HCT116 (cell line): ENCODE results near the gene HIP1R. TPM values are rescaled to one million over a fixed set of nuclear protein-coding genes. Genes with fewer than 3 reads are reported as not detected.

Experiments used
- ATAC-seq: fragments of 200-7000 bp; cut with Tn5 transposase; 2 replicates; pipeline ENCODE4 v1.9.1; 2020; ENCODE audit warnings: mild to moderate bottlenecking, moderate library complexity
- BruUV-seq: library from RNA; stranded (reverse); fragments of 400-500 nt; replicated peaks from 2 replicates; lab custom pipeline; 2021; lab: Mats Ljungman, UMichigan
- CTCF ChIA-PET: fragments of 300-600 bp; sonication (Branson Sonifier 250); formaldehyde crosslinking; loops from one replicate; lab custom pipeline; 2021; ENCODE audit warnings: antibody characterized with exemption; lab: Charles Lee
- POLR2A ChIA-PET: fragments of 300-600, 350-600 bp; sonication (Branson Sonifier 250); formaldehyde crosslinking; loops from one replicate; lab custom pipeline; 2021; ENCODE audit warnings: antibody characterized with exemption; lab: Charles Lee
- RAD21 ChIA-PET, 2 experiments: fragments of 300-600 bp; sonication (Branson Sonifier 250); formaldehyde crosslinking; loops; one replicate each; lab custom pipeline; 2023; ENCODE audit warnings: low total read pairs in 2 of 2; ENCODE audit not compliant: uncharacterized antibody in 2 of 2, unreplicated experiment in 2 of 2, low non-redundant PET in 1 of 2; lab: Charles Lee
- DNase-seq: peaks from one replicate; pipeline ENCODE4 v3.0.0-alpha.2; 2010; ENCODE audit warnings: low read depth, low spot score
- H2AFZ ChIP-seq: fragments of 200-600 bp; shearing (Covaris generic), sonication (generic); 2 replicates; pipeline ENCODE4 v1.6.1; 2017; ENCODE audit warnings: low read depth, mixed run types, mixed read lengths, antibody characterized with exemption, low read length; ENCODE audit not compliant: poor library complexity, severe bottlenecking
- H3K27ac ChIP-seq: 2 replicates; pipeline ENCODE4 v1.5.1; 2012; ENCODE audit warnings: low read depth, low read length
- H3K27me3 ChIP-seq: fragments of 200-600 bp; sonication (generic); 2 replicates; pipeline ENCODE4 v1.6.1; 2016; ENCODE audit warnings: mixed run types, low read length, mixed read lengths; ENCODE audit not compliant: insufficient read depth
- H3K36me3 ChIP-seq, 2 experiments: fragments of 200-500 bp in 1 of 2; fragments of 200-600 bp in 1 of 2; sonication (Bioruptor generic) in 1 of 2; sonication (generic) in 1 of 2; 2 replicates each; pipeline versions ENCODE4 v1.5.1 to v1.6.1; 2014 to 2016; ENCODE audit warnings: low read length in 2 of 2, inconsistent platforms in 1 of 2, mixed read lengths in 1 of 2, mixed run types in 1 of 2; ENCODE audit not compliant: insufficient read depth in 2 of 2, control insufficient read depth in 1 of 2
- H3K4me1 ChIP-seq, 2 experiments: fragments of 200-600 bp in 1 of 2; sonication (generic) in 1 of 2; 2 replicates each; pipeline versions ENCODE4 v1.5.1 to v1.6.1; 2012 to 2017; ENCODE audit warnings: low read length in 2 of 2, inconsistent platforms in 1 of 2, mild to moderate bottlenecking in 1 of 2, mixed read lengths in 1 of 2, mixed run types in 1 of 2, moderate library complexity in 1 of 2; ENCODE audit not compliant: insufficient read depth in 2 of 2, control insufficient read depth in 1 of 2
- H3K4me2 ChIP-seq: fragments of 200-600 bp; sonication (generic); 2 replicates; pipeline ENCODE4 v1.6.1; 2017; ENCODE audit warnings: mixed run types, low read length, mixed read lengths
- H3K4me3 ChIP-seq, 2 experiments: fragments of 200-600 bp in 1 of 2; sonication (generic) in 1 of 2; replicated peaks in 1 of 2; 2 replicates each; pipeline ENCODE4 v1.5.1; 2011 to 2016; ENCODE audit warnings: low read length in 2 of 2, control low read depth in 1 of 2, low read depth in 1 of 2, mild to moderate bottlenecking in 1 of 2, mixed read lengths in 1 of 2, mixed run types in 1 of 2
- H3K79me2 ChIP-seq: fragments of 200-600 bp; sonication (generic); 2 replicates; pipeline ENCODE4 v1.6.1; 2017; ENCODE audit warnings: mild to moderate bottlenecking, mixed run types, low read length, moderate library complexity, mixed read lengths; ENCODE audit not compliant: insufficient read depth
- H3K9ac ChIP-seq: fragments of 200-600 bp; sonication (generic); 2 replicates; pipeline ENCODE4 v1.6.1; 2016; ENCODE audit warnings: low read length, mixed read lengths
- H3K9me2 ChIP-seq: fragments of 200-600 bp; sonication (generic), shearing (Covaris generic); 2 replicates; pipeline ENCODE4 v1.6.1; 2017; ENCODE audit warnings: mixed run types, mild to moderate bottlenecking, moderate library complexity; ENCODE audit not compliant: insufficient read depth
- H3K9me3 ChIP-seq, 2 experiments: fragments of 200-500 bp in 1 of 2; fragments of 200-600 bp in 1 of 2; sonication (Bioruptor generic) in 1 of 2; sonication (generic) in 1 of 2; 2 replicates each; pipeline ENCODE4 v1.6.1; 2014 to 2017; ENCODE audit warnings: low read length in 2 of 2, mixed read lengths in 2 of 2, inconsistent platforms in 1 of 2, low read depth in 1 of 2, mild to moderate bottlenecking in 1 of 2, mixed run types in 1 of 2, moderate library complexity in 1 of 2; ENCODE audit not compliant: control insufficient read depth in 1 of 2, insufficient read depth in 1 of 2
- H4K20me1 ChIP-seq: fragments of 200-600 bp; sonication (generic), shearing (Covaris generic); 2 replicates; pipeline ENCODE4 v1.6.1; 2017; ENCODE audit warnings: mixed run types, mild to moderate bottlenecking, moderate library complexity; ENCODE audit not compliant: insufficient read depth
- CBX3 ChIP-seq: IDR thresholded peaks from 2 replicates; pipeline ENCODE4 v1.6.1; 2012; ENCODE audit warnings: low read depth
- EZH2 ChIP-seq: fragments of 200-600 bp; sonication (generic); IDR thresholded peaks from 2 replicates; pipeline ENCODE4 v1.6.1; 2017; ENCODE audit warnings: antibody characterized with exemption, mixed run types
- EZH2phosphoT487 ChIP-seq: fragments of 200-600 bp; IDR thresholded peaks from 2 replicates; pipeline ENCODE4 v1.6.1; 2018; ENCODE audit warnings: antibody characterized with exemption, borderline replicate concordance
- FOSL1 ChIP-seq: IDR thresholded peaks from 2 replicates; pipeline ENCODE4 v1.6.1; 2012; ENCODE audit warnings: low read depth
- JUND ChIP-seq: IDR thresholded peaks from 2 replicates; pipeline ENCODE4 v1.6.1; 2012
- POLR2A ChIP-seq: IDR thresholded peaks from 2 replicates; pipeline ENCODE4 v1.7.0; 2011; ENCODE audit warnings: borderline replicate concordance; ENCODE audit not compliant: insufficient read depth, insufficient read length; ENCODE audit errors: extremely low read depth
- POLR2AphosphoS5 ChIP-seq: IDR thresholded peaks from 2 replicates; pipeline ENCODE4 v1.6.1; 2011; ENCODE audit warnings: mild to moderate bottlenecking, low read depth, low read length, moderate library complexity
- SIN3A ChIP-seq: IDR thresholded peaks from 2 replicates; pipeline ENCODE4 v1.6.1; 2012; ENCODE audit warnings: low read depth
- SP1 ChIP-seq: IDR thresholded peaks from 2 replicates; pipeline ENCODE4 v1.6.1; 2012; ENCODE audit warnings: low read depth
- intact Hi-C: fragments of 100-400 bp; cut with micrococcal nuclease; formaldehyde crosslinking; loops from 2 replicates; pipeline ENCODE4 v1.10.0; 2022
- total RNA-seq: library from RNA; stranded (reverse); gene quantifications from one replicate; pipeline ENCODE4 v1.2.1, GENCODE V29; 2021; ENCODE audit not compliant: unreplicated experiment
- TF ChIP-seq, protein P1 (sequence below): IDR thresholded peaks from 2 replicates; pipeline ENCODE4 v1.6.1; 2012
- TF ChIP-seq, protein P2 (sequence below): IDR thresholded peaks from 2 replicates; pipeline ENCODE4 v1.6.1; 2012; ENCODE audit warnings: low read depth
- TF ChIP-seq, protein P3 (sequence below): IDR thresholded peaks from 2 replicates; pipeline ENCODE4 v1.6.1; 2012

Gene HIP1R
- total RNA-seq, 1 experiment from 2014 or later = 57.8 TPM

DNA sequence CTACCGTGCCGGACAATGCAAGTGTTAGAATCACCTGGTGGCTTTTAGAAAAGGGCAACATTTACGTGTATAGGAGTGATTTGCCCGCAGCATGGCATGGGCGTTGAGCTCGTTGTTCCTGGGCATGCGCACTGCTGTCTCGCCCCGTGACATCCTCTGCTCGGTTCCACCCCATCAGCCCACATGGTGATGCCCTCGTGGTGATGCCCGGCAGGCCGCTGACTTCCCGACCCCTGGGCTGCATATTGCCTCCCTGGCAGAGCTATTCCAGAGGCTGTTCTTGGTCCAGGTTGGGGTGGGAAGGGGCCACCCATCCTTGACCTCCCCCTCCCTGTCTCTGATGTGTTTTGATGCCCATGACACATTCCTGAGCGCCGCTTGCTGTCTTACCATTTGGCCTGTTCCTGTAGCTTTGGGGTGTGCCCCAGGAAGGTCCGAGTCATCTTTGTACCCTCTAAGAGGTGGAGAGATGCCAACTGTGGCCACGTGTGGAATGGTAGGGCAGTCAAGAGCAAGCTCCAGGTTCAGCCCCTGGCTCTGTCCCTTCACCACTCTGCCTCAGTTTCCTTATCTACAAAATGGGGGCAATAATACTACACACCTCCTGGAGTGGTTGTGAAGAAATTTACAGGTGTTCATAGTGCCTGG, 4.8 kb downstream of the HIP1R start:
- H3K36me3 ChIP-seq = peaks cover 0 to 5% of the 10 kb centered on the region in 2 experiments; a peak in 1 of 4 replicates
- no peaks in the 10 kb centered on the region for H3K9me3 ChIP-seq
- CTCF ChIA-PET = no interaction called here
- no peak overlapping the region for H3K27ac ChIP-seq
- H4K20me1 ChIP-seq = no peaks in the 10 kb centered on the region; the same call in 1 of the 2 replicates
- H3K9me2 ChIP-seq = no peaks in the 10 kb centered on the region
- H3K4me3 ChIP-seq = no peak overlapping the region
- H3K4me1 ChIP-seq = peaks cover 26 to 53% of the 10 kb centered on the region in 2 experiments
- POLR2A ChIA-PET = no interaction called here
- TF ChIP-seq JUND (peak; percentile 25; the same call in 1 of the 2 replicates), POLR2A (no peak), POLR2AphosphoS5 (no peak)
- TF ChIP-seq, protein P1, sequence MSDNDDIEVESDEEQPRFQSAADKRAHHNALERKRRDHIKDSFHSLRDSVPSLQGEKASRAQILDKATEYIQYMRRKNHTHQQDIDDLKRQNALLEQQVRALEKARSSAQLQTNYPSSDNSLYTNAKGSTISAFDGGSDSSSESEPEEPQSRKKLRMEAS = peak; percentile 40; the same call in 1 of the 2 replicates
- TF ChIP-seq, all 23 proteins: peak for 2
- ATAC-seq (no peak), DNase-seq (no peak)
- Histone ChIP-seq H3K79me2 (peaks cover 84% of the 10 kb centered on the region), H3K27me3 (no peaks in the 10 kb centered on the region), H3K4me2 (peak overlapping the region; percentile 57), H2AFZ (no peak overlapping the region), H3K9ac (0 out of 2 replicates have a peak overlapping the region, but pooled peaks have one; percentile 24)
- intact Hi-C loops = no loop called here
- RAD21 ChIA-PET = no interaction called here
- BruUV-seq = no TSS peak

DNA sequence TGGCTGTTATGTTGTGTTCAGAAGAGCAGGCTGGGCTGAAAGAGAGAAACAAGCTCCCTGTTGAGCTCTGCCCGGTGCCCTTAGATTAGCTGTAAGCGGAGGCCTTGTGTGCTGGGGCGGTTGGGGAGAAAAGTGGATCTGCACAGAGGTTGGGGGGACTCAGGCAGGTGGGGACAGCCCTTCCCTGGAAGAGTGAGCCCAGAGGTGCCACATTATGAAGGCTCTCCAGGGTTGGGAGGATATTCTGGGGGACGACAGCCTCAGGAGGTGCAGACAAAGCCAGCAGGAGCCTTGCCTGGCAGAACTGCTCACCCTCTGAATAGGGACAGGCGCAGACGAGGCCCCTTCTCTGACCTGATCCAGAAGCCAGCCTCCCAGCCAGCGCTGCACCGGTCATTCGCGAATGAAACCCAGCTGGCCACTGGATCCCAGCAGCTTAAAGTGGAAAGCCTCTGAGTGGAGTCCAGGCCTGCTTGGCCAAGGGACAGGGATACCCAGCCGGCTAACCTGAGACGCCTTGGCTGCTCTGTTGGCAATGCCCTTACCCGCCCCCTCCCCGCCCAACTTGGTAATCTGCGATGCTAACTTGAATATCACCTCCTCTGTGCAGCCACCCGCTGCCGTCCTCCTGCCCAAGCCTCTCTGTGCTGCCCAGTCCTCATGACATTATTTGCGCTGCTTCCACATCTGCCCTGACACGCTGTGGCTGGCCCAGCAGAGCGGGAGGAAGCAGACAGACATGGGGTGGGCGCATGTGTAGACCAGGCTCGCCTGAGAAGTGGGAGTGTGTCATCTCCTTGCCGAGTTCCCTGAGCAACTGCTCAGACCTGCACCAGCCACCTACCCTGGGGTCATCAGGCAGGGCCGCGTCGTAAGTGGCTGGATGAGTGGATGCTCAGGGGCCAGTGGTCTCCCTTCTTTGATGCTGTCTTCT, 5.6 kb downstream of the HIP1R start:
- ChIA-PET RAD21 (no interaction called here), CTCF (no interaction called here), POLR2A (no interaction called here)
- DNase-seq (no peak), ATAC-seq (peak; percentile 41)
- Histone ChIP-seq H3K9me2 (no peaks in the 10 kb centered on the region), H3K36me3 (peaks cover 0 to 5% of the 10 kb centered on the region in 2 experiments; a peak in 1 of 4 replicates), H3K4me2 (peak overlapping the region; percentile 57), H2AFZ (no peak overlapping the region), H3K9ac (peak overlapping the region; percentile 24; the same call in 1 of the 2 replicates), H3K9me3 (no peaks in the 10 kb centered on the region), H3K4me3 (no peak overlapping the region), H3K27ac (peak overlapping the region; percentile 31; the same call in 1 of the 2 replicates), H3K79me2 (peaks cover 91% of the 10 kb centered on the region), H4K20me1 (no peaks in the 10 kb centered on the region; the same call in 1 of the 2 replicates), H3K27me3 (no peaks in the 10 kb centered on the region), H3K4me1 (peaks cover 26 to 53% of the 10 kb centered on the region in 2 experiments)
- BruUV-seq = no TSS peak
- intact Hi-C loops = no loop called here
- TF ChIP-seq, protein P2, sequence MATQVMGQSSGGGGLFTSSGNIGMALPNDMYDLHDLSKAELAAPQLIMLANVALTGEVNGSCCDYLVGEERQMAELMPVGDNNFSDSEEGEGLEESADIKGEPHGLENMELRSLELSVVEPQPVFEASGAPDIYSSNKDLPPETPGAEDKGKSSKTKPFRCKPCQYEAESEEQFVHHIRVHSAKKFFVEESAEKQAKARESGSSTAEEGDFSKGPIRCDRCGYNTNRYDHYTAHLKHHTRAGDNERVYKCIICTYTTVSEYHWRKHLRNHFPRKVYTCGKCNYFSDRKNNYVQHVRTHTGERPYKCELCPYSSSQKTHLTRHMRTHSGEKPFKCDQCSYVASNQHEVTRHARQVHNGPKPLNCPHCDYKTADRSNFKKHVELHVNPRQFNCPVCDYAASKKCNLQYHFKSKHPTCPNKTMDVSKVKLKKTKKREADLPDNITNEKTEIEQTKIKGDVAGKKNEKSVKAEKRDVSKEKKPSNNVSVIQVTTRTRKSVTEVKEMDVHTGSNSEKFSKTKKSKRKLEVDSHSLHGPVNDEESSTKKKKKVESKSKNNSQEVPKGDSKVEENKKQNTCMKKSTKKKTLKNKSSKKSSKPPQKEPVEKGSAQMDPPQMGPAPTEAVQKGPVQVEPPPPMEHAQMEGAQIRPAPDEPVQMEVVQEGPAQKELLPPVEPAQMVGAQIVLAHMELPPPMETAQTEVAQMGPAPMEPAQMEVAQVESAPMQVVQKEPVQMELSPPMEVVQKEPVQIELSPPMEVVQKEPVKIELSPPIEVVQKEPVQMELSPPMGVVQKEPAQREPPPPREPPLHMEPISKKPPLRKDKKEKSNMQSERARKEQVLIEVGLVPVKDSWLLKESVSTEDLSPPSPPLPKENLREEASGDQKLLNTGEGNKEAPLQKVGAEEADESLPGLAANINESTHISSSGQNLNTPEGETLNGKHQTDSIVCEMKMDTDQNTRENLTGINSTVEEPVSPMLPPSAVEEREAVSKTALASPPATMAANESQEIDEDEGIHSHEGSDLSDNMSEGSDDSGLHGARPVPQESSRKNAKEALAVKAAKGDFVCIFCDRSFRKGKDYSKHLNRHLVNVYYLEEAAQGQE = no peak
- TF ChIP-seq SIN3A (no peak), POLR2AphosphoS5 (no peak), JUND (no peak), FOSL1 (no peak), EZH2 (no peak), EZH2phosphoT487 (no peak), CBX3 (no peak), SP1 (no peak), POLR2A (no peak)
- TF ChIP-seq, protein P3, sequence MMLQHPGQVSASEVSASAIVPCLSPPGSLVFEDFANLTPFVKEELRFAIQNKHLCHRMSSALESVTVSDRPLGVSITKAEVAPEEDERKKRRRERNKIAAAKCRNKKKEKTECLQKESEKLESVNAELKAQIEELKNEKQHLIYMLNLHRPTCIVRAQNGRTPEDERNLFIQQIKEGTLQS = no peak
